Panc1 (cell line): ENCODE measurements around the gene PLCB4.

Source experiments
- POLR2AphosphoS5 ChIP-seq: IDR thresholded peaks from 2 replicates; pipeline ENCODE4 v1.6.1; 2012; ENCODE audit warnings: mild to moderate bottlenecking, low read depth, low read length, moderate library complexity
- REST ChIP-seq, 2 experiments: IDR thresholded peaks; 2 replicates each; pipeline ENCODE4 v1.6.1; 2011 to 2012; ENCODE audit warnings: low read depth in 2 of 2, control low read depth in 1 of 2, low read length in 1 of 2, mild to moderate bottlenecking in 1 of 2, moderate library complexity in 1 of 2; ENCODE audit not compliant: insufficient read depth in 1 of 2
- TCF7L2 ChIP-seq: IDR thresholded peaks from 2 replicates; pipeline ENCODE4 v1.6.1; 2011; ENCODE audit warnings: mild to moderate bottlenecking, low read depth, low read length, inconsistent platforms
- TF ChIP-seq, protein P1 (sequence below): fragments of 450-650 bp; IDR thresholded peaks from 2 replicates; pipeline ENCODE4 v1.5.1; 2017; ENCODE audit warnings: mild to moderate bottlenecking

DNA sequence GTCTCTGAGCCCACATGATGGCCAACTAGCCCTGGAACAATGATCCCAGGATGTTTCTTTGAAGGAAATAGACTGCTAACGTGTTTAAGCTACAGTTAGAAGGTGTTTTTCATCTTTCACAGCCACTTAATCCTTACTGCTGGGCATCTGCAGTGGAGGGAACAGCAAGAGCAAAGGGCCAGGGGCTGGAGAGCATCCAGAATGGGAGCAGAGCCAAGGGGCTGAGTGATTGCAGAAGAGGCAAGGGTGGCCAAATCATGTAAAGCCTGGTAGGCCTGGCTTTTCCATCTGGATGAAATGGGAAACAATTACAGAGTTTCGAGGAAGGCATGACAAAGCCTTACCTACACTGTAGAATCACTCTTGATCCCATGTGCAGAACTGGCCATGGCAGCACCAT lies 426.8 kb downstream of the PLCB4 start:
- TF ChIP-seq, protein P1, sequence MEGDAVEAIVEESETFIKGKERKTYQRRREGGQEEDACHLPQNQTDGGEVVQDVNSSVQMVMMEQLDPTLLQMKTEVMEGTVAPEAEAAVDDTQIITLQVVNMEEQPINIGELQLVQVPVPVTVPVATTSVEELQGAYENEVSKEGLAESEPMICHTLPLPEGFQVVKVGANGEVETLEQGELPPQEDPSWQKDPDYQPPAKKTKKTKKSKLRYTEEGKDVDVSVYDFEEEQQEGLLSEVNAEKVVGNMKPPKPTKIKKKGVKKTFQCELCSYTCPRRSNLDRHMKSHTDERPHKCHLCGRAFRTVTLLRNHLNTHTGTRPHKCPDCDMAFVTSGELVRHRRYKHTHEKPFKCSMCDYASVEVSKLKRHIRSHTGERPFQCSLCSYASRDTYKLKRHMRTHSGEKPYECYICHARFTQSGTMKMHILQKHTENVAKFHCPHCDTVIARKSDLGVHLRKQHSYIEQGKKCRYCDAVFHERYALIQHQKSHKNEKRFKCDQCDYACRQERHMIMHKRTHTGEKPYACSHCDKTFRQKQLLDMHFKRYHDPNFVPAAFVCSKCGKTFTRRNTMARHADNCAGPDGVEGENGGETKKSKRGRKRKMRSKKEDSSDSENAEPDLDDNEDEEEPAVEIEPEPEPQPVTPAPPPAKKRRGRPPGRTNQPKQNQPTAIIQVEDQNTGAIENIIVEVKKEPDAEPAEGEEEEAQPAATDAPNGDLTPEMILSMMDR = no peak
- TF ChIP-seq POLR2AphosphoS5 = no peak
- no peak for TF ChIP-seq REST (IDR thresholded peaks at IDR 0.05; ENCODE audit: insufficient read depth in 1 of 2, low read depth in 2 of 2, low read length in 1 of 2)
- no peak for TF ChIP-seq TCF7L2
